A673 (cell line): ENCODE data around the gene UBE2L3.
"Not testable (repeated sequence)": the region's sequence is repeated elsewhere in the genome, so short reads cannot be mapped to it uniquely, and the experiment has no call there.

Source experiments
- CTCF ChIP-seq: fragments of 300-800, 200-600 bp; sonication (generic); conservative IDR thresholded peaks from 2 replicates; pipeline ENCODE4 v1.5.1; 2017; ENCODE audit warnings: low read depth, mild to moderate bottlenecking, antibody characterized with exemption, low read length, moderate library complexity, mixed read lengths
- EZH2 ChIP-seq: fragments of 200-600 bp; sonication (generic); IDR thresholded peaks from 2 replicates; pipeline ENCODE4 v1.6.1; 2017; ENCODE audit warnings: borderline replicate concordance, low read depth, mild to moderate bottlenecking, mixed read lengths, antibody characterized with exemption, low read length; ENCODE audit not compliant: poor library complexity, severe bottlenecking

- not testable (repeated sequence) for TF ChIP-seq CTCF, EZH2
These were observed 40.6 kb upstream of the UBE2L3 start for GRCh38 chr22:21526705-21527500.
